HFF-Myc (cell line): ENCODE measurements around the gene JMJD1C.

ENCODE experiments used
- DNase-seq: peaks from one replicate; pipeline ENCODE4 v3.0.0-alpha.2; 2011; ENCODE audit warnings: low read depth; ENCODE audit errors: extremely low read depth
- H3K4me3 ChIP-seq: replicated peaks from 2 replicates; pipeline ENCODE4 v1.5.1; 2011; ENCODE audit warnings: low read depth, mild to moderate bottlenecking, control low read depth, low read length
- CTCF ChIP-seq: IDR thresholded peaks from 2 replicates; pipeline ENCODE4 v1.5.1; 2012; ENCODE audit warnings: mild to moderate bottlenecking, low read depth, low read length, control low read depth; ENCODE audit errors: missing control alignments

JMJD1C gene

DNA sequence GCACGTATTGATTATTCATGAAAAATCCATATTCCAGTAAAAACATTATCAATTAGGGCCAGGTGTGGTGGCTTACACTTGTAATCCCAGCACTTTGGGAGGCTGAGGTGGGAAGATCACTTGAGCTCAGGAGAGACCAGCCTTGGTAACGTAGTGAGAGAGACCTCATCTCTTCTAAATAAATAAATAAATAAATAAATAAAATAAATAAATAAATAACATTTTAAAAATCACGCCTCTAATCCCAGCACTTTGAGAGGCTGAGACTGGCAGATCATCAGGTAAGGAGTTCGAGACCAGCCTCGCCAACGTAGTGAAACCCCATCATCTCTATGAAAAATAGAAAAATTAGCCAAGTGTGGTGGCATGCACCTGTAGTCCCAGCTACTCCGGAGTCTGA is 300.5 kb downstream of the JMJD1C start:
- TF ChIP-seq CTCF = no peak
- no peak for DNase-seq
- H3K4me3 ChIP-seq = no peak overlapping the region

GRCh38 chr10:63164166-63164623 is 301.6 kb downstream of the JMJD1C start:
- no peak overlapping the region for H3K4me3 ChIP-seq
- DNase-seq = no peak
- TF ChIP-seq CTCF = no peak

- TF ChIP-seq CTCF = no peak
Measured at GRCh38 chr10:63161592-63161991, 304.2 kb downstream of the JMJD1C start.

GRCh38 chr10:63157845-63158624 is 307.7 kb downstream of the JMJD1C start:
- peak; percentile 69 for TF ChIP-seq CTCF
- no peak overlapping the region for H3K4me3 ChIP-seq
- peak; percentile 80 for DNase-seq

More at GRCh38 chr10:63161592-63161991, 304.2 kb downstream of the JMJD1C start:
- no peak overlapping the region for H3K4me3 ChIP-seq
- no peak for DNase-seq

DNA sequence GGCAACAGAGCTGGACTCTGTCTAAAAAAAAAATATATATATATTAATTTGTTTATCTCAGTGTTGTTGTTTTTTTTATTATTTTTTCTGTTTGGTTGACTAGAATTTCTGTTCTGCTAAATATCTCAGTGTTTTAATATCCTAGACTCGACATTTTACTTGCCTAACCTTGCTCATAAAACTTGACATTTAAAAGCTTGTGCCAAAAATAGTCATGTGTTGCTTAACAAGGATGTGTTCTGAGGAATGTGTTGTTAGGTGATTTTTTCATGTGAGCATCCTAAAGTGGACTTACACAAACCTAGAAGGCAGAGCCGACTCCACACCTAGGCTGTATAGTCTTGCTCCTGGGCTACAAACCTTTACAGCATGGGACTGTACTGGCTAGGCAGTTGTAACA is 309.5 kb downstream of the JMJD1C start:
- TF ChIP-seq CTCF = no peak
- no peak overlapping the region for H3K4me3 ChIP-seq
- DNase-seq = no peak

DNA sequence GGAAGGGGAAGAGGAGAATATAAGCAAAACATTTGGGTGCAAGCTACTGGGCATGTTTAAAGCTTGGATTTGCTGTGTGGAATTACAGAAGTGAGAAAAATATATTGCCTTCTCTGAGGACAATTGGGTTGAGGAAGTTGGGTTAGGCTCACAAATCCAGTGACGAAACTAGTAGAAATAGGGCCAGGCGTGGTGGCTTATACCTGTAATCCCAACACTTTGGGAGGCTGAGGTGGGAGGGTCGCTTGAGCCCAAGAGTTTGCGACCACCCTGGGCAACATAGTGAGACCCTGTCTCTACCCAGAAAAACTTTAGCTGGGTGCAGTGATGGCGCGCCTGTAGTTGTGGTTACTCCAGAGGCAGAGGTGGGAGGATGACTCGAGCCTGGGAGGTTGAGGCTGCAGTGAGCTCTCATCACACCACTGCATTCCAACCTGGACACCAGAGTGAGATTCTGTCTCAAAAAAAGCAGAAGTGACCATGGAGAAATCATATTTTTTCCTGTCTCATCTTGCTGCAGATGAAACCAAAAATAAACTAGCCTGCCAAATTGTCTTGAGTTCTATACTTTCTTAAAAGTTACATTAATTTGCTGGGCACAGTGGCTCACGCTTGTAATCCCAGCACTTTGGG is 310.3 kb downstream of the JMJD1C start:
- no peak for TF ChIP-seq CTCF
- no peak overlapping the region for H3K4me3 ChIP-seq
- DNase-seq = no peak
